H1 (cell line): ENCODE measurements around the gene TPSD1. TPM values are rescaled to one million over a fixed set of nuclear protein-coding genes. Genes with fewer than 3 reads are reported as not detected.

Experiments used
- CTCF ChIA-PET: fragments of 300-600 bp; sonication (Branson Sonifier 250); formaldehyde crosslinking; loops from one replicate; lab custom pipeline; 2021; ENCODE audit not compliant: partially characterized antibody; lab: Charles Lee
- POLR2A ChIA-PET: fragments of 300-600 bp; sonication (Branson Sonifier 250); formaldehyde crosslinking; loops from one replicate; lab custom pipeline; 2021; ENCODE audit warnings: inconsistent platforms; ENCODE audit not compliant: partially characterized antibody; lab: Charles Lee
- DNase-seq, 2 experiments: peaks; one replicate each; pipeline versions ENCODE4 v3.0.0 to v3.0.0-alpha.2; 2010 to 2022; ENCODE audit warnings: low spot score in 2 of 2, low read depth in 1 of 2, mixed read lengths in 1 of 2
- FAIRE-seq: peaks from 2 replicates; lab custom pipeline; 2011; peaks lifted over from hg19 to GRCh38; lab: Jason Lieb, UNC
- H2AFZ ChIP-seq: 2 replicates; pipeline ENCODE4 v1.8.1; 2012; ENCODE audit warnings: low read length, inconsistent platforms
- H2AK5ac ChIP-seq: 2 replicates; pipeline ENCODE4 v1.6.1; 2013; ENCODE audit warnings: low read depth, low read length
- H2BK120ac ChIP-seq: replicated peaks from 2 replicates; pipeline ENCODE3; 2013; ENCODE audit warnings: low read depth, low read length, inconsistent platforms
- H2BK12ac ChIP-seq: 2 replicates; pipeline ENCODE4 v1.6.1; 2013; ENCODE audit warnings: low read depth, low read length
- H2BK15ac ChIP-seq: 2 replicates; pipeline ENCODE4 v1.6.1; 2013; ENCODE audit warnings: low read length
- H2BK20ac ChIP-seq: 2 replicates; pipeline ENCODE4 v1.6.1; 2013; ENCODE audit warnings: low read length
- H2BK5ac ChIP-seq: 2 replicates; pipeline ENCODE4 v1.6.1; 2013; ENCODE audit warnings: low read depth, low read length
- H3K14ac ChIP-seq: 2 replicates; pipeline ENCODE4 v1.6.1; 2013; ENCODE audit warnings: inconsistent platforms; ENCODE audit not compliant: insufficient read length
- H3K18ac ChIP-seq: 2 replicates; pipeline ENCODE4 v1.6.1; 2013; ENCODE audit warnings: low read length; ENCODE audit errors: extremely low read depth
- H3K23ac ChIP-seq: 2 replicates; pipeline ENCODE4 v1.6.1; 2013; ENCODE audit warnings: inconsistent platforms; ENCODE audit not compliant: insufficient read length
- H3K23me2 ChIP-seq: 2 replicates; pipeline ENCODE4 v1.6.1; 2013; ENCODE audit warnings: low read depth, low read length
- H3K27ac ChIP-seq: 2 replicates; pipeline ENCODE4 v1.6.1; 2011; ENCODE audit warnings: low read depth, low read length, inconsistent platforms
- H3K27me3 ChIP-seq, 4 experiments: replicated peaks in 1 of 4; 1 replicate in 1 of 4; 2 replicates in 3 of 4; pipeline versions ENCODE4 v1.6.1 to v1.8.1; 2011 to 2013; ENCODE audit warnings: low read length in 3 of 4, mild to moderate bottlenecking in 3 of 4, inconsistent platforms in 2 of 4, mixed read lengths in 2 of 4, moderate library complexity in 1 of 4; ENCODE audit not compliant: control insufficient read depth in 3 of 4, insufficient read depth in 3 of 4; ENCODE audit errors: extremely low read depth in 1 of 4
- H3K36me3 ChIP-seq, 4 experiments: 2 replicates each; pipeline versions ENCODE4 v1.6.1 to v1.8.1; 2011 to 2013; ENCODE audit warnings: mild to moderate bottlenecking in 4 of 4, low read length in 3 of 4, moderate library complexity in 2 of 4, control low read depth in 1 of 4, inconsistent platforms in 1 of 4; ENCODE audit not compliant: insufficient read depth in 4 of 4, control insufficient read depth in 2 of 4
- H3K4ac ChIP-seq: replicated peaks from 2 replicates; pipeline ENCODE3; 2013; ENCODE audit warnings: low read length, low read depth, mixed read lengths, inconsistent platforms; ENCODE audit not compliant: insufficient read length
- H3K4me1 ChIP-seq, 4 experiments: replicated peaks in 1 of 4; 1 replicate in 1 of 4; 2 replicates in 3 of 4; pipeline versions ENCODE4 v1.6.1 to v1.8.1; 2011 to 2013; ENCODE audit warnings: low read length in 3 of 4, inconsistent platforms in 2 of 4, mixed read lengths in 1 of 4; ENCODE audit not compliant: insufficient read depth in 4 of 4, control insufficient read depth in 3 of 4
- H3K4me2 ChIP-seq, 2 experiments: 2 replicates each; pipeline versions ENCODE4 v1.6.1 to v1.8.1; 2011 to 2013; ENCODE audit warnings: low read depth in 2 of 2, low read length in 2 of 2, control low read depth in 1 of 2, inconsistent platforms in 1 of 2, mild to moderate bottlenecking in 1 of 2; ENCODE audit not compliant: insufficient read depth in 1 of 2
- H3K4me3 ChIP-seq, 4 experiments: fragments of 200-600, 300-600 bp in 1 of 4; sonication (generic), shearing (Covaris generic), sonication (Bioruptor Twin) in 1 of 4; 2 replicates each; pipeline versions ENCODE4 v1.5.1 to v1.8.1; 2011 to 2016; ENCODE audit warnings: low read length in 4 of 4, low read depth in 3 of 4, control low read depth in 2 of 4, inconsistent platforms in 2 of 4, mild to moderate bottlenecking in 2 of 4, mixed read lengths in 1 of 4, moderate library complexity in 1 of 4; ENCODE audit not compliant: insufficient read depth in 2 of 4; ENCODE audit errors: extremely low read depth in 1 of 4
- H3K56ac ChIP-seq: replicated peaks from 2 replicates; pipeline ENCODE3; 2013; ENCODE audit warnings: low read depth, mild to moderate bottlenecking, mixed read lengths, low read length, inconsistent platforms; ENCODE audit not compliant: insufficient read length
- H3K79me1 ChIP-seq: 2 replicates; pipeline ENCODE4 v1.6.1; 2013; ENCODE audit warnings: low read depth, low read length, control low read depth
- H3K79me2 ChIP-seq, 2 experiments: 2 replicates each; pipeline versions ENCODE4 v1.6.1 to v1.8.1; 2012 to 2013; ENCODE audit warnings: low read length in 2 of 2, mild to moderate bottlenecking in 2 of 2, inconsistent platforms in 1 of 2; ENCODE audit not compliant: insufficient read depth in 2 of 2, control insufficient read depth in 1 of 2
- H3K9ac ChIP-seq, 4 experiments: replicated peaks in 1 of 4; 1 replicate in 1 of 4; 2 replicates in 3 of 4; pipeline versions ENCODE4 v1.6.1 to v1.8.1; 2011 to 2013; ENCODE audit warnings: low read depth in 3 of 4, low read length in 3 of 4, control low read depth in 2 of 4, mild to moderate bottlenecking in 2 of 4, moderate library complexity in 2 of 4, inconsistent platforms in 1 of 4; ENCODE audit errors: extremely low read depth in 1 of 4
- H3K9me3 ChIP-seq, 2 experiments: 2 replicates each; pipeline versions ENCODE4 v1.6.1 to v1.8.1; 2012 to 2013; ENCODE audit warnings: mild to moderate bottlenecking in 2 of 2, moderate library complexity in 2 of 2, control low read depth in 1 of 2, inconsistent platforms in 1 of 2, low read depth in 1 of 2, low read length in 1 of 2, mixed read lengths in 1 of 2; ENCODE audit not compliant: insufficient read depth in 2 of 2
- H4K20me1 ChIP-seq, 2 experiments: replicated peaks in 1 of 2; 2 replicates each; pipeline versions ENCODE3 to v1.8.1; 2011 to 2013; ENCODE audit warnings: inconsistent platforms in 2 of 2, low read length in 2 of 2, mild to moderate bottlenecking in 1 of 2; ENCODE audit not compliant: insufficient read depth in 2 of 2, control insufficient read depth in 1 of 2
- H4K5ac ChIP-seq: 2 replicates; pipeline ENCODE4 v1.6.1; 2013; ENCODE audit warnings: low read length, low read depth, mixed read lengths, inconsistent platforms; ENCODE audit not compliant: insufficient read length
- H4K8ac ChIP-seq: 2 replicates; pipeline ENCODE4 v1.8.0; 2013; ENCODE audit warnings: mild to moderate bottlenecking, moderate library complexity, low read length, inconsistent platforms; ENCODE audit not compliant: insufficient read depth; ENCODE audit errors: extremely low read depth
- H4K91ac ChIP-seq: replicated peaks from 2 replicates; pipeline ENCODE3; 2013; ENCODE audit warnings: low read length, mixed read lengths, inconsistent platforms; ENCODE audit not compliant: insufficient read length
- RNF2 ChIP-seq: fragments of 200-900, 300-1000 bp; sonication (generic); IDR thresholded peaks from 2 replicates; pipeline ENCODE4 v1.7.1; 2016; ENCODE audit warnings: borderline replicate concordance, low read depth, mild to moderate bottlenecking, antibody characterized with exemption, low read length; ENCODE audit not compliant: poor library complexity, severe bottlenecking; ENCODE audit errors: missing control alignments
- SAP30 ChIP-seq: fragments of 300-600 bp; sonication (generic); IDR thresholded peaks from 2 replicates; pipeline ENCODE4 v1.7.1; 2012; ENCODE audit warnings: low read length, moderate library complexity, mild to moderate bottlenecking, inconsistent platforms; ENCODE audit not compliant: insufficient read depth, insufficient replicate concordance
- SP1 ChIP-seq: IDR thresholded peaks from 2 replicates; pipeline ENCODE4 v1.6.1; 2011; ENCODE audit warnings: low read depth, low read length
- SRF ChIP-seq: IDR thresholded peaks from 2 replicates; pipeline ENCODE4 v1.6.1; 2011; ENCODE audit warnings: mild to moderate bottlenecking, low read depth, low read length, moderate library complexity
- WGBS, 2 experiments: shearing (Covaris generic) in 1 of 2; methylation state at CpG; one replicate each; pipeline versions ENCODE4 v1.1.6 to v1.1.7; 2013 to 2015; ENCODE audit warnings: low lambda C conversion rate in 2 of 2, mixed read lengths in 2 of 2, inconsistent platforms in 1 of 2, low coverage in 1 of 2, missing lambda C conversion rate in 1 of 2; ENCODE audit not compliant: insufficient replicate concordance in 2 of 2, insufficient coverage in 1 of 2, insufficient read length in 1 of 2; ENCODE audit errors: extremely low coverage in 1 of 2, missing lambda C conversion rate in 1 of 2; 5-methylcytosine and 5-hydroxymethylcytosine counted together
- polyA plus RNA-seq, 7 experiments: library from polyadenylated mRNA; depleted of rRNA in 3 of 7; stranded (reverse) in 5 of 7; unstranded in 2 of 7; fragments of >200 nt in 5 of 7; fragments of 200-250 nt in 2 of 7; gene quantifications; 1 replicate in 5 of 7; 2 replicates in 1 of 7; 4 replicates in 1 of 7; pipeline versions ENCODE4 v1.2.1 to v1.2.3, GENCODE V29; 2011 to 2013; ENCODE audit warnings: missing spikeins in 2 of 7, mixed read lengths in 2 of 7
- total RNA-seq: library from RNA; stranded (reverse); fragmentation: NEBNext Ultra II Directional; extraction: Animal tissue kit (Norgen Biotek cat#: 25700); gene quantifications from 2 replicates; pipeline ENCODE4 v1.2.1, GENCODE V29; 2021

TPSD1 gene
- total and polyA plus RNA-seq, 2 of the 8 experiments (the other 6 are each of a cell fraction or from before 2014, with no cell fraction given) = 0.26 TPM; not detected in 1

GRCh38 chr16:1217526-1217925 is 38.3 kb upstream of the TPSD1 start:
- Histone ChIP-seq H3K79me2 (no peaks in the 10 kb centered on the region), H3K27me3 (no peaks in the 10 kb centered on the region), H2BK120ac (no peak overlapping the region), H2BK5ac (no peak overlapping the region), H2BK12ac (no peak overlapping the region), H2AK5ac (no peak overlapping the region), H3K4me3 (no peak overlapping the region), H2BK20ac (no peak overlapping the region), H3K4ac (no peak overlapping the region), H3K79me1 (no peaks in the 10 kb centered on the region), H4K8ac (no peak overlapping the region), H3K14ac (no peak overlapping the region), H2BK15ac (no peak overlapping the region), H2AFZ (no peak overlapping the region), H3K23ac (no peak overlapping the region), H4K5ac (no peak overlapping the region), H3K18ac (no peak overlapping the region), H3K4me1 (no peaks in the 10 kb centered on the region), H3K9me3 (no peaks in the 10 kb centered on the region), H3K36me3 (peaks cover 2 to 60% (median 9%) of the 10 kb centered on the region in 4 experiments; a peak in 6 of 8 replicates), H3K56ac (no peak overlapping the region), H4K20me1 (peaks cover 0 to 6% of the 10 kb centered on the region in 2 experiments), H3K23me2 (no peaks in the 10 kb centered on the region), H3K27ac (no peak overlapping the region), H4K91ac (no peak overlapping the region), H3K9ac (no peak overlapping the region), H3K4me2 (no peak overlapping the region)
- 98% methylated on average over 22 of the region's 24 CpGs; no CpG with 5 or more reads in 1 of the 2 experiments for WGBS, 2 experiments
- POLR2A ChIA-PET = no interaction called here
- CTCF ChIA-PET = no interaction called here
- FAIRE-seq (no peak), DNase-seq (no peak)
- TF ChIP-seq SAP30 = no peak
- no peak for TF ChIP-seq SRF
- no peak for TF ChIP-seq RNF2
- TF ChIP-seq SP1 = no peak
